ENCODE results near the gene UGT1A4. TPM values are rescaled to one million over a fixed set of nuclear protein-coding genes. Genes with fewer than 3 reads are reported as not detected.

UGT1A4 gene
- total and polyA plus RNA-seq, 2 of the 8 experiments (the other 6 are each of a cell fraction or from before 2014, with no cell fraction given): not detected

DNA sequence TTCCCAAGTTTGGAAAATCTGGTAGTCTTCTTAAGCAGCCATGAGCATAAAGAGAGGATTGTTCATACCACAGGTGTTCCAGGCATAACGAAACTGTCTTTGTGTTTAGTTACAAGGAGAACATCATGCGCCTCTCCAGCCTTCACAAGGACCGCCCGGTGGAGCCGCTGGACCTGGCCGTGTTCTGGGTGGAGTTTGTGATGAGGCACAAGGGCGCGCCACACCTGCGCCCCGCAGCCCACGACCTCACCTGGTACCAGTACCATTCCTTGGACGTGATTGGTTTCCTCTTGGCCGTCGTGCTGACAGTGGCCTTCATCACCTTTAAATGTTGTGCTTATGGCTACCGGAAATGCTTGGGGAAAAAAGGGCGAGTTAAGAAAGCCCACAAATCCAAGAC lies 53.6 kb downstream of the UGT1A4 start:
- Histone ChIP-seq H2BK5ac (ENCODE audit: low read depth, low read length) (no peak overlapping the region), H3K56ac (replicated peaks; ENCODE audit: insufficient read length, low read depth, low read length) (no peak overlapping the region), H2BK20ac (ENCODE audit: low read length) (no peak overlapping the region), H3K4ac (replicated peaks; ENCODE audit: insufficient read length, low read depth, low read length) (no peak overlapping the region), H4K8ac (ENCODE audit: extremely low read depth, insufficient read depth, low read length) (no peak overlapping the region), H3K4me3 (ENCODE audit: extremely low read depth in 1 of 4, insufficient read depth in 2 of 4, low read depth in 3 of 4, low read length in 4 of 4) (no peak overlapping the region), H2AK5ac (ENCODE audit: low read depth, low read length) (no peak overlapping the region), H2BK12ac (ENCODE audit: low read depth, low read length) (no peak overlapping the region), H2BK15ac (ENCODE audit: low read length) (no peak overlapping the region), H4K91ac (replicated peaks; ENCODE audit: insufficient read length, low read length) (no peak overlapping the region), H3K9me3 (ENCODE audit: insufficient read depth in 2 of 2, low read depth in 1 of 2, low read length in 1 of 2) (peaks cover 7 to 15% of the 10 kb centered on the region in 2 experiments; a peak in 3 of 4 replicates), H3K27me3 (replicated peaks in 1 of 4; ENCODE audit: control insufficient read depth in 3 of 4, extremely low read depth in 1 of 4, insufficient read depth in 3 of 4, low read length in 3 of 4) (no peaks in the 10 kb centered on the region), H3K14ac (ENCODE audit: insufficient read length) (no peak overlapping the region), H3K4me2 (ENCODE audit: insufficient read depth in 1 of 2, low read depth in 2 of 2, low read length in 2 of 2) (no peak overlapping the region), H4K20me1 (replicated peaks in 1 of 2; ENCODE audit: control insufficient read depth in 1 of 2, insufficient read depth in 2 of 2, low read length in 2 of 2) (no peaks in the 10 kb centered on the region), H3K9ac (replicated peaks in 1 of 4; ENCODE audit: extremely low read depth in 1 of 4, low read depth in 3 of 4, low read length in 3 of 4) (no peak overlapping the region), H3K18ac (ENCODE audit: extremely low read depth, low read length) (no peak overlapping the region), H2AFZ (ENCODE audit: low read length) (no peak overlapping the region), H3K27ac (ENCODE audit: low read depth, low read length) (no peak overlapping the region), H3K79me1 (ENCODE audit: low read depth, low read length) (no peaks in the 10 kb centered on the region), H3K4me1 (replicated peaks in 1 of 4; ENCODE audit: control insufficient read depth in 3 of 4, insufficient read depth in 4 of 4, low read length in 3 of 4) (no peaks in the 10 kb centered on the region; a peak in 1 of 7 replicates), H3K79me2 (ENCODE audit: control insufficient read depth in 1 of 2, insufficient read depth in 2 of 2, low read length in 2 of 2) (no peaks in the 10 kb centered on the region), H4K5ac (ENCODE audit: insufficient read length, low read depth, low read length) (no peak overlapping the region), H3K23ac (ENCODE audit: insufficient read length) (no peak overlapping the region), H3K23me2 (ENCODE audit: low read depth, low read length) (peaks cover 2% of the 10 kb centered on the region; the same call in 1 of the 2 replicates), H2BK120ac (replicated peaks; ENCODE audit: low read depth, low read length) (no peak overlapping the region), H3K36me3 (ENCODE audit: control insufficient read depth in 2 of 4, insufficient read depth in 4 of 4, low read length in 3 of 4) (no peaks in the 10 kb centered on the region)
- ChIA-PET POLR2A (ENCODE audit: partially characterized antibody) (no interaction called here), CTCF (ENCODE audit: partially characterized antibody) (no interaction called here)
- FAIRE-seq: no peak
- no peak for DNase-seq (ENCODE audit: low read depth in 1 of 2, low spot score in 2 of 2)
- 91% methylated on average over 16 of the region's 16 CpGs; no CpG with 5 or more reads in 1 of the 2 experiments for WGBS, 2 experiments (ENCODE audit: extremely low coverage in 1 of 2, insufficient coverage in 1 of 2, insufficient read length in 1 of 2, insufficient replicate concordance in 2 of 2, low coverage in 1 of 2, low lambda C conversion rate in 2 of 2, missing lambda C conversion rate in 1 of 2)
- no peak for TF ChIP-seq JUN (IDR thresholded peaks at IDR 0.05; ENCODE audit: low read depth, low read length)
- TF ChIP-seq, protein P1, sequence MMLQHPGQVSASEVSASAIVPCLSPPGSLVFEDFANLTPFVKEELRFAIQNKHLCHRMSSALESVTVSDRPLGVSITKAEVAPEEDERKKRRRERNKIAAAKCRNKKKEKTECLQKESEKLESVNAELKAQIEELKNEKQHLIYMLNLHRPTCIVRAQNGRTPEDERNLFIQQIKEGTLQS (IDR thresholded peaks at IDR 0.05; ENCODE audit: insufficient read depth, low read depth, low read length): no peak
- no peak for TF ChIP-seq TAF7 (optimal IDR thresholded peaks at IDR 0.05; ENCODE audit: borderline replicate concordance, low read depth, low read length)
- no peak for TF ChIP-seq NANOG (IDR thresholded peaks at IDR 0.05; ENCODE audit: insufficient read depth, low read depth, low read length, poor library complexity, severe bottlenecking)
- no peak for TF ChIP-seq BCL11A (IDR thresholded peaks at IDR 0.05; ENCODE audit: low read depth in 2 of 2, low read length in 2 of 2)
- no peak for TF ChIP-seq ZNF274 (IDR thresholded peaks at IDR 0.05; ENCODE audit: borderline replicate concordance, extremely low read depth, low read length)
- TF ChIP-seq RNF2 (IDR thresholded peaks at IDR 0.05; ENCODE audit: borderline replicate concordance, low read depth, low read length, missing control alignments, poor library complexity, severe bottlenecking): no peak
- no peak for TF ChIP-seq POLR2A (IDR thresholded peaks at IDR 0.05; ENCODE audit: control extremely low read depth in 1 of 2, low read depth in 2 of 2, low read length in 2 of 2)
- TF ChIP-seq, protein P2, sequence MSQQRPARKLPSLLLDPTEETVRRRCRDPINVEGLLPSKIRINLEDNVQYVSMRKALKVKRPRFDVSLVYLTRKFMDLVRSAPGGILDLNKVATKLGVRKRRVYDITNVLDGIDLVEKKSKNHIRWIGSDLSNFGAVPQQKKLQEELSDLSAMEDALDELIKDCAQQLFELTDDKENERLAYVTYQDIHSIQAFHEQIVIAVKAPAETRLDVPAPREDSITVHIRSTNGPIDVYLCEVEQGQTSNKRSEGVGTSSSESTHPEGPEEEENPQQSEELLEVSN (IDR thresholded peaks at IDR 0.05): no peak
- no peak for TF ChIP-seq KDM4A (IDR thresholded peaks at IDR 0.05; ENCODE audit: low read depth, low read length, severe bottlenecking)
- TF ChIP-seq SIX5 (IDR thresholded peaks at IDR 0.05; ENCODE audit: low read depth, low read length): no peak
- TF ChIP-seq CREB1 (IDR thresholded peaks at IDR 0.05): no peak
- TF ChIP-seq SAP30 (IDR thresholded peaks at IDR 0.05; ENCODE audit: insufficient read depth, insufficient replicate concordance, low read length): no peak
